ENCODE measurements around the gene PDXK.

The PDXK gene

GRCh38 chr21:43726686-43727518 is 8.0 kb downstream of the PDXK start:
- DNase-seq (ENCODE audit: low read depth): no peak
- H3K4me3 ChIP-seq (ENCODE audit: control insufficient read depth, low read depth, low read length): no peak overlapping the region
- TF ChIP-seq CTCF (conservative IDR thresholded peaks at IDR 0.05; ENCODE audit: control insufficient read depth, insufficient read depth, low read depth, low read length): no peak

DNA sequence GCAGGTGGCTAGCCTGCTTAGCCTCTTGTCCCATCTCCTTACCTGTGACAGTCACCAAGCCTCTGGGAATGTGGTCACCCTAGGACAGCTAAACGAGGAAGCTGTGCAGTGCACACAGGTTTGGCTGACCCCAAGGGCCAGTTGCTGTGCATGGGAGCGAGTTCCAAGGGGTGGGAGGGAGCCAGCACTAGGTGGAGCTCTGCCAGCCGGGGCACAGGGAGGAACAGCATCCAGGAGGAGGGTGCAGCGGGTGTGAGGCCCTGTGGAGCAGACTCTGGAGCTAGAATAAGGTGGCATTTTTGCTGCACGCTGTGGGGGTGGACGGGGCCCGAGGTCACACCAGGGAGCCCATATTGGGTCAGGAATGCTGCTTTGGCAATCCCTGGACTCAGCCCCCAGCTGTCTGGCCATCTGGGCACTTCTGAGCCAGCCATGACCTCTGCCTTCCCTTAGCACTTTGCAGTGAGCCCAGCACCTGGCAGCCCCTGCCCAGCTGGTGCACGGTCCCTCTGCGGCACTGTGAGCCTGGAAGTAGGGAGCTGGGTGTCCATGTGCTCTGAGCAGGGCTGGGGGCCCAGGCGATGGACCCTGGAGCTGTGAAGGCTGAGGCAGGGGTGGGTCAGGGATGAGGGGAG is 8.7 kb downstream of the PDXK start:
- no peak for DNase-seq (ENCODE audit: low read depth)
- H3K4me3 ChIP-seq (ENCODE audit: control insufficient read depth, low read depth, low read length): no peak overlapping the region
- no peak for TF ChIP-seq CTCF (conservative IDR thresholded peaks at IDR 0.05; ENCODE audit: control insufficient read depth, insufficient read depth, low read depth, low read length)

DNA sequence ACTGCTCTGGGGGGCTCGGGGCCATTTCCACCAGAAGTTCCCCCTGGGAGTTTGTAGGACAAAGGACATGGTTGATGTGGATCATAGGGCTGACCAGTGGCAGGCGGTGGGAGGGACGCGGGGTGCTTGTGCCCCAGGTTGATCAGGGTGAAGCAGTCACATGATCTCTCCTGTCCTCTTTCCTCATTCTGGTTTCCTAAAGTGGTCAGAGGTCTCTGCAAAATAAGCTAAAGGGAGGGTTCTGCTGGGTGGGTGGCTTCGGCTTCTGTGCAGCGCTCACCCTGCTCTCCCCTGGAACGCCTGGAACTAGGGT is 9.2 kb downstream of the PDXK start:
- no peak overlapping the region for H3K4me3 ChIP-seq (ENCODE audit: control insufficient read depth, low read depth, low read length)
- TF ChIP-seq CTCF (conservative IDR thresholded peaks at IDR 0.05; ENCODE audit: control insufficient read depth, insufficient read depth, low read depth, low read length): no peak
- DNase-seq (ENCODE audit: low read depth): no peak

DNA sequence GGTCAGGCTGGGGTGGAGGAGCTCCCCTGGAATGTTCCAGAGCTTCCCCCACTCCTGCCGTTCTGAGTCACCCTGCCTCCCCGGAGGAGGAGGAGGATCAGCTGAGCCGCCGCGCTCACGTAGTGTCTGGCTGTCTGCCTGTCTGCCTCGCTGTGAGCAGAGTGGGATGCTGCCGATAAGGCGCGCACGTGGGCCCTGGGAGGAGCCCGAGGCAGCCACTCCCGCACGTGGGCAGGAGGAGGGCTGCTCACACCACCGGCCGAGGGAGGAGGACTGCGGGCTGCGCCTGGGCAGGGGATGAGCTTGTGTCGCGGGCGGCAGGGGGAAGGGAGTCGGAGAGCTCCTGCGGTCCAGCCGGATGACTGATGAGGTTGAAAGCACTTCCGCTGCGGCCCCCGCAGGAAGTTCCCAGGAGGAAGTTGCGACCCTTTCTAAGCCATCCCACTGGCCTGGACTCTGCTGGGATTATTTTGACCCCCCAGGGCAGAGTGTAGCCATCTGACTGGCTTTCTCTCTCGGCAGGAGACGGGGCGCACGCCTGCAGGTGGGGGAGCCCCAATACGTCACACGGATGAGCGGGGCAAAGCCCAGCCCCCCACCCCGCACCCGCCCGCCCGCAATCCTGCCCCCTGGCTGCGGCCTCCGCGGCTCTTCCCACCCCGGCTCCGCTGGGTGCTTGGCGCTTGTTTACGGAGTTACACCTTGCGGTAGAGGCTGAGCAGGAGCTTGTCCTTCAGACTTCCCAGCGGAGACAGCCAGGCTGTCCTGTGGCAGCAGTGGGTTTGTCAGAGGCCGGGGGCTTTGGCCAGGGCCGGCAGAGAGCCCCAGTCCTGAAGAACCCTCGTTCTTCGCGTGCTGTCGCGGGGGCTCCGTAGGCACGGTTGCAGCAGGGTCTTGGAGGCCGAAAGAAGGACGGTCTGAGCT is 9.8 kb downstream of the PDXK start:
- TF ChIP-seq CTCF (conservative IDR thresholded peaks at IDR 0.05; ENCODE audit: control insufficient read depth, insufficient read depth, low read depth, low read length): no peak
- peak overlapping the region; percentile 52 for H3K4me3 ChIP-seq (ENCODE audit: control insufficient read depth, low read depth, low read length)
- peak; percentile 98 for DNase-seq (ENCODE audit: low read depth)

GRCh38 chr21:43731476-43731875 is 12.5 kb downstream of the PDXK start:
- no peak for DNase-seq (ENCODE audit: low read depth)
- no peak overlapping the region for H3K4me3 ChIP-seq (ENCODE audit: control insufficient read depth, low read depth, low read length)
- TF ChIP-seq CTCF (conservative IDR thresholded peaks at IDR 0.05; ENCODE audit: control insufficient read depth, insufficient read depth, low read depth, low read length): no peak

GRCh38 chr21:43731891-43732711 is 13.2 kb downstream of the PDXK start:
- H3K4me3 ChIP-seq (ENCODE audit: control insufficient read depth, low read depth, low read length): no peak overlapping the region
- DNase-seq (ENCODE audit: low read depth): peak; percentile 77
- TF ChIP-seq CTCF (conservative IDR thresholded peaks at IDR 0.05; ENCODE audit: control insufficient read depth, insufficient read depth, low read depth, low read length): no peak
